NCI-H128 (cell line): Measurements from ENCODE around the gene CDH23.

Source experiments
- DNase-seq: peaks from one replicate; lab custom pipeline; 2025; ENCODE audit not compliant: unreplicated experiment; lab: John Stamatoyannopoulos, UW

The CDH23 gene

GRCh38 chr10:71615538-71616329 lies 219.0 kb downstream of the CDH23 start:
- no peak for DNase-seq

- no peak for DNase-seq
Measured at GRCh38 chr10:71616817-71617654, 220.3 kb downstream of the CDH23 start.

GRCh38 chr10:71618176-71618575 lies 221.5 kb downstream of the CDH23 start:
- DNase-seq = no peak

- no peak for DNase-seq
Measured at GRCh38 chr10:71618598-71618997, 221.9 kb downstream of the CDH23 start.

- DNase-seq = no peak
Measured at GRCh38 chr10:71620642-71621041, 223.9 kb downstream of the CDH23 start.

GRCh38 chr10:71621231-71622153 lies 224.8 kb downstream of the CDH23 start:
- no peak for DNase-seq

GRCh38 chr10:71622154-71622526 lies 225.4 kb downstream of the CDH23 start:
- DNase-seq = no peak

- DNase-seq = no peak
Measured at GRCh38 chr10:71622616-71623015, 225.9 kb downstream of the CDH23 start.

- DNase-seq = no peak
Measured at GRCh38 chr10:71623098-71623985, 226.6 kb downstream of the CDH23 start.

- DNase-seq = no peak
Measured at GRCh38 chr10:71623986-71624291, 227.2 kb downstream of the CDH23 start.

GRCh38 chr10:71625445-71626175 lies 228.9 kb downstream of the CDH23 start:
- DNase-seq = no peak

- no peak for DNase-seq
Measured at GRCh38 chr10:71627230-71627939, 230.7 kb downstream of the CDH23 start.

- no peak for DNase-seq
Measured at GRCh38 chr10:71627956-71628355, 231.2 kb downstream of the CDH23 start.

- no peak for DNase-seq
Measured at GRCh38 chr10:71629131-71629530, 232.4 kb downstream of the CDH23 start.

GRCh38 chr10:71630168-71630567 lies 233.4 kb downstream of the CDH23 start:
- DNase-seq = no peak

- no peak for DNase-seq
Measured at GRCh38 chr10:71631007-71631861, 234.5 kb downstream of the CDH23 start.

- no peak for DNase-seq
Measured at GRCh38 chr10:71632200-71632820, 235.6 kb downstream of the CDH23 start.
